ENCODE results near the gene OMP.
A peak's percentile ranks its signal among the peaks of the same experiment; 100 is the strongest.
"Not testable (repeated sequence)": the region's sequence is repeated elsewhere in the genome, so short reads cannot be mapped to it uniquely, and the experiment has no call there.

The OMP gene, protein sequence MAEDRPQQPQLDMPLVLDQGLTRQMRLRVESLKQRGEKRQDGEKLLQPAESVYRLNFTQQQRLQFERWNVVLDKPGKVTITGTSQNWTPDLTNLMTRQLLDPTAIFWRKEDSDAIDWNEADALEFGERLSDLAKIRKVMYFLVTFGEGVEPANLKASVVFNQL

DNA sequence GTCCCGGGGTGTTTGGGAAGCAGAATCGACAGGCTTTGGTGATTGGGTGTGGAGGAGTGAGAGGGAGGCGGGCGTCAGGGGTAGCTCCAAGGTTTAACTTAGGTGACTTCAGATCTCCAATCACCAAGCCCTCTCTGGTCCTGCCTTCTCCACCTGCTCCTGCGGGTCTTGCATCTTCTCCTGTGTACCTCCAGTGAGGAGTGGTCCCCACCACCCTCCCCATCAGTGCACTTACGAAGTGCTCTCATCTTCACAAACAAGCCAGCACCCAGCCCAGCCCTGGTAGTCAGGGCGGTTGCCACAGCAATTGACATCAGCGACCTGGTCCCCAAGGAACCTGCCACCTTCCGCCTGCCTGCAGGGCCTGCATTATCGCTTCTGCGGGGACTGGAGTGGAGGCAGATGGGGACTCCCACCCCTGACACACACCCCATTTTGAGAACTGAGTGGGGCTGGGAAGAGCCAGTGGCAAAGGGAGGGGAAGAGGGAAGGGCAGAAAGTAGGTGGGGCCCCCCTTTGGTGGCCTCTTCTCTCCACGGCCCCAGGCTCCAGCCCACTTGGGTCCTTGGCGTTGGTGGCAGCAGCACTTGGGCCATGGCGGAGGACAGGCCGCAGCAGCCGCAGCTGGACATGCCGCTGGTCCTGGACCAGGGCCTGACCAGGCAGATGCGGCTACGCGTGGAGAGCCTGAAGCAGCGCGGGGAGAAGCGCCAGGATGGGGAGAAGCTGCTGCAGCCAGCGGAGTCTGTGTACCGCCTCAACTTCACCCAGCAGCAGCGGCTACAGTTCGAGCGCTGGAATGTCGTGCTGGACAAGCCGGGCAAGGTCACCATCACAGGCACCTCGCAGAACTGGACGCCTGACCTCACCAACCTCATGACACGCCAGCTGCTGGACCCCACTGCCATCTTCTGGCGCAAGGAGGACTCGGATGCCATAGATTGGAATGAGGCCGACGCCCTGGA lies at the start of gene OMP:
Gene OMP, plus strand, starts transcription at position 595 of the 965 bp plus-strand sequence. Its CDS starts 0 bp downstream, at position 595.
- no peak within 1 kb of the TSS for H3K4me3 ChIP-seq (ENCODE audit: low read depth, low read length)

DNA sequence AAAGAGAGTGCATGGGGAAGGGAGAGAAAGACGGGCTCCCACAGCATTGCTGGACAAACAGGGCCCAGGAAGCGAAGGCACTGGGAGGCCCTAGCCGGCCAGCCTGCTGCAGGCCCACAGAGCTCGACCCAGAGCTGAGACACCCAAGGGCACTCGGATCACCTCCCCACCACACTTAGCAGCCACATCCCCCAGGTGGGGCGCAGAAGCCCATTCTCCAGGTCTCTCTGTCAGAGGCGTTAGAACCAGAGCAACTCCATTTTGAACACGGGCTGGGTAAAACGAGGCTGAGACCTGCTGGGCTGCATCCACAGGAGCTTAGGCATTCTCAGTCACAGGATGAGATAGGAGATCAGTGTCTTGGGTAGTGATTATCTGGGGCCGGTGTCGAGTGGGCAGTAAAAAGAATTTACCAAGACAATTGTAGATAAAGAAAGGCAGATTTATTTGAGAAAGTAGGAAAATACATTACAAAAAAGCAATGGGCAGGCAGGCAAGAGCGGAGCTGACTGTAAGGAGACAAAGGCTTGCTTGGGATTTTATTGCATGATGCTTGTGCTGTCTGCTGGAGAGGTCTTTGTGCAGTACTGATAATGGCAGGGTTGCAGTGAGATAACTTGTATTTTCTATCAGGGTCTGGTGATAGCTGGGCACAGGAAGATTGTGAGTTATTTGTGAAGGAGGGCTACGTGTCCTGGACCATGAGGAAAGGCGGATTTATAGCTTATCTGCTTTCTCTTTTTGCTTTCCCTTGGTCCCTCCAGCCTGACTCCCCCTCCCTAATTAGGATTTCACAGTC lies 49.2 kb upstream of the OMP start:
- no peak overlapping the region for H3K4me3 ChIP-seq (ENCODE audit: low read depth, low read length)

- H3K4me3 ChIP-seq (ENCODE audit: low read depth, low read length) = no peak overlapping the region
Observed at GRCh38 chr11:77054084-77054483, 48.6 kb upstream of the OMP start.

GRCh38 chr11:77055101-77055561 lies 47.5 kb upstream of the OMP start:
- H3K4me3 ChIP-seq (ENCODE audit: low read depth, low read length) = no peak overlapping the region

DNA sequence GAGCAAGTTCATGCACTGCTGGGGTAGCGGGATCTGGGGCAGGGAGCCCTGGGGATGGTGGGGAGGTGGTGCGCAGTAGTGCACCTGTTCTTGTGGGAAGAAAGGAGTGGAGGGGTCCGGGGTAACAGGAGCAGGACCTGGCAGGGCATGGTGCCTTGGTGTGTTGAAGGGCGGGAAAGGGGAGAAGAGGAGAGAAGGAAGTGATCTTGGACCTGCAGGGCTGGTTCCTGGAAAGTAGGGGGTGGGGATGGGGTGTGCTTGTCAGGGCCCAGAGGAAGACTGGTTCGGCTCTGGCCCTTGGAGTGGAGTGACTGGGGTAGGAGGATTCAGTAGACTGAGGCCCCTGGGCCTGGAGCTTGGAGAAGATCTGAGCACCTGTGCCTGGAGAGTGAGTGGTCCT lies 46.7 kb upstream of the OMP start:
- H3K4me3 ChIP-seq (ENCODE audit: low read depth, low read length) = no peak overlapping the region

- H3K4me3 ChIP-seq (ENCODE audit: low read depth, low read length) = no peak overlapping the region
Observed at GRCh38 chr11:77056814-77057402, 45.7 kb upstream of the OMP start.

DNA sequence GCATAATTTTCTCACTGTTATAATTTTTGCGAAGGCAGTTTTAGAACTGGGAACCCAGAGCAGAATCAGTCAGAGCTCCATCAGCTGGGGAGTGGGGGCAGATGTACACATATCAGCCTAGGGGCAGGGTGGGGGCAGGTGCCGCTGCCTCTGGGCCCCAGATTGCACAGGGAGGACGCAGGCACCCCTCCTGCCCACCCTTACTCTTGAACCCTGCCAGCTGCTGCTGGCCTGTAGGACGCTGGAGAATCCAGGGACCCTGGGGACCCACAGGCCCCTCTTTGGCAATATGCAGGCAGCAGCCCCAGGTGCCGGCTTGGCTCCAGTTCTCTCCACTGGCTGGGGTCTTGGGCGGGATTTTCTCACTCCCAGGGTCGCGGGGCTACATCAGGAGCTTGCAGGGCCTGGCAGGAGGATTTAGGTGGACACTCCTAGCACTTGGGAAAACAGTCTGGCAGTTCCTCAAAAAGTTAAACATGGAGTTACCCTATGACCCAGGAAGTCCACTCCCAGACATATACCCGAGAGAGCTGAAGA lies 44.6 kb upstream of the OMP start:
- no peak overlapping the region for H3K4me3 ChIP-seq (ENCODE audit: low read depth, low read length)

DNA sequence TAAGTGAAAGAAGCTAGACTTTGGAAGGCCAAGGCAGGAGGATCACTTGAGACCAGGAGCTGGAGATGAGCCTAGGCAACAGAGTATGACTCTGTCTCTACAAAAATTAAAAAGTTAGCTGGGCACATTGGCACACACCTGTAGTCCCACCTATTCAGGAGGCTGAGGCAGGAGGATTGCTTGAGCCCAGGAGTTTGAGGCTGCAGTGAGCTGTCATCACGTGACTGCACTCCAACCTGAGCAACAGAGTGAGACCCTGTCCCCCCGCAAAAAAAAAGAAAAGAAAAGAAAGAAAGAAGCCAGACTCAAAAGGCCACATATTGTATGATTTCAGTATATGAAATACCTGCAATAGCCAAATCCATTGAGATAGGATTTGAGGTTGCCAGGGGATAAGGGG lies 43.7 kb upstream of the OMP start:
- no peak overlapping the region for H3K4me3 ChIP-seq (ENCODE audit: low read depth, low read length)

DNA sequence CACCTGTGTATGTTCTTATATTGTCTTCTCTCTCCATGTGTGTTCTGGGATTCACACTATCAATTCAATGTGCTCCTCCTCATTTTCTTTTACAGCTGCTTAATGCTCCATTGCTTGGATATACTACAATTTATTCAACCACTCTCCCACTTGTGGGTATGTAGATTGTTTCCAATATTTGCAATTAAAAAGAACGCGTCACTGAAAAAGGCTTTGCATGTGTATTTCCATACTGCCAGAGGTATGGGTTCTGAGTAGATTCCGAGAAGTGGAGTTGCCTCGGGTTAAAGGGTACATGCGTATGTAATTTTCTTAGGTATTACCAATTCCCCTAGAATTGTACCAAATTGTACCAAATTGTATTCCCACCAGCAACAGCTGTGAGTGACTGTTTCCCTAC lies 42.8 kb upstream of the OMP start:
- H3K4me3 ChIP-seq (ENCODE audit: low read depth, low read length) = no peak overlapping the region

DNA sequence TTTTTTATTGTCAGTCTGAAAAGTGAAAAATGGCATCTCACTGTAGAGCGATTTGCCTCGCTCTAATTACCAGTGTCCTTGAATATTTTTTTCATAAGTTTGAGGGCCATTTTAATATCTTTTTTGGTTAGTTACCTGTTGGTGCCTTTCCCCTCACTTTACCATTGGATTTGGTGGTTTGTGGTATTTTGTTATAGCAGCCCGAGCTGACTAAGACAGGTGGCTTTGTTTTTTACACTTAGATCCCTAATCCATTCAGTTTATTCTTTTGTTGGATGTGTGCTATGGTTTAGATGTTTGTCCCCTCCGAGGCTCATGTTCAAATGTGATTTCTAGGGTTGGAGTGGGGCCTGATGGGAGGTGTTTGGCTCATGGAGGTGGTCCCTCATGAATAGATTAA lies 42.4 kb upstream of the OMP start:
- no peak overlapping the region for H3K4me3 ChIP-seq (ENCODE audit: low read depth, low read length)

DNA sequence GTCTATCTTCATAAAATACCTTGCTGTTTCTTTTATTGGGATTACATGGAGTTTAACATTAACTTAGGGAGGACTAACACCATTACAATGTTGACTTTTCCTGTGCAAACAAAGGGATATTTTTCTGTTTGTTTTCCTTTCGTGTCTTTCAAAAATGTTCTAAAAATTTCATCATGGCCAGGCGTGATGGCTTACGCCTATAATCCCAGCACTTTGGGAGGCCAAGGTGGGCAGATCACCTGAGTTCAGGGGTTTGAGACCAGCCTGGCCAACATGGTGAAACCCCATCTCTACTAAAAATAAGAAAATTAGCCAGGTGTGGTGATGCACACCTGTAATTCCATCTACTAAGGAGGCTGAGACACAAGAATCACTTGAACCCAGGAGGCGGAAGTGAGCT lies 41.4 kb upstream of the OMP start:
- H3K4me3 ChIP-seq (ENCODE audit: low read depth, low read length) = not testable (repeated sequence)

GRCh38 chr11:77062924-77063323 lies 39.7 kb upstream of the OMP start:
- H3K4me3 ChIP-seq (ENCODE audit: low read depth, low read length) = no peak overlapping the region

DNA sequence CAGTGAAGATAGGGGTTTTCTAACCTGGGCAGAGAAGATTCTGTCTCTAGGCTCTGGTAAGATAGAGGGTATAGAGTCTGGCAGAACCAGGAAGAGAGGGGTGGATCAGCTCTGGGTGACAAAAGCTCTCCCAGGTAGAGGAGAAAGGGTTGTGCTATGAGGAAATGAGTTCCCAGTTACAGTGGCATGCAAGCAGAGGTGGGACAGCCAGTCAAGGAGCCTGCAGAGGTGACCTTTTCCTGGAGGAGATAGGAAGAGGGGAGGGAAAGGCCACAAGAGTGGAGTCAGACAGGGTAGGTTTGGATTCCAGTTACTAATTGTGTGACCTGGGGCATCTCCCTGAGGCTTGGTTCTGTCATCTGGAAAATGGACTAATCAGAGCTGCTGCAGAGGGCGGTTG lies 39.2 kb upstream of the OMP start:
- no peak overlapping the region for H3K4me3 ChIP-seq (ENCODE audit: low read depth, low read length)

DNA sequence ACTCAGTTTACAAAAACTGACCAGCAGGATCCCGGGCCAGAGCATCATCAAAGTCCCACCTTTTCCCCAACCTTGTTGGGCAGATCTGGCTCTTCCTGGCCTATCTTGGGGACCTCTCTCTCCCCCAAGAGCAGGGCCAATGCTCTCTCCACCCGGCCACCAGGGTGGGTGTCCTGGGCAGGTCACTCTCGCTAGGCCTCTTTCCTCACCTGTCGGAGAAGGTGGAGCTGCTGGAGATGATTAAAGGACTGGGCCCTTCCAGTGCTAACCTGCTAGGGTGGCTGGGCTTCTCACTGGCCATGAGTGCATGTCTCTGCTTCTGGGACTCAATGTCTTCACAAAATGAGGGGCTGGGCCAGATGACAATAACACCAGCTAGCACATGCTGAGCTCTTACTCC lies 38.8 kb upstream of the OMP start:
- H3K4me3 ChIP-seq (ENCODE audit: low read depth, low read length) = no peak overlapping the region

DNA sequence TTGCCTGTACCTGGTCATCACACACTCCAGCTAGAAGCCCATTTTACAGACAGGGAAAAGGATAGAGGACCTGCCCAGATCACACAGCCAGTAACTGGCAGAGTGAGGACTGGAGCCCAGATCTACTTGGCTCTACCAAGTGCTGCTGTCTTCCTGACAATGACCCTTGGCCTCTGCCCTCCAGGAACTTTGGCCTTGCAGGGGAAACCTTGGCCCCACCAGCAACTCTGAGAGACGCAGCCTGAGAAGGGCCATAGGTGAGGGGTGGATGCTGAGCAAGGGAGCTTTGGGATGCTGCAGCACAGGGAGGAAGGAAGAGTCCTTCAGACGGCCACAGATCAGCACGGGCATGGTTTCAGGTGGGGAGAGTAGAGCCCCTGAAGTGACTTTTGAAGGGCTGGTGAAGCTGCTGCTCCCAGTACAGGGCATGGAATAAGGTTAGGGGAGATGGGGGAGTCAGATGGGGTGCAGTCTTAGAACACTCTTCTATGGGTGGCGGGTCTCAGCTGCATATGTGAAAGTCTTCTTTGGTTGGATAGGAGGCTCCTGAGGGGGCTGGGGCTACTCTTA lies 37.9 kb upstream of the OMP start:
- H3K4me3 ChIP-seq (ENCODE audit: low read depth, low read length) = no peak overlapping the region

DNA sequence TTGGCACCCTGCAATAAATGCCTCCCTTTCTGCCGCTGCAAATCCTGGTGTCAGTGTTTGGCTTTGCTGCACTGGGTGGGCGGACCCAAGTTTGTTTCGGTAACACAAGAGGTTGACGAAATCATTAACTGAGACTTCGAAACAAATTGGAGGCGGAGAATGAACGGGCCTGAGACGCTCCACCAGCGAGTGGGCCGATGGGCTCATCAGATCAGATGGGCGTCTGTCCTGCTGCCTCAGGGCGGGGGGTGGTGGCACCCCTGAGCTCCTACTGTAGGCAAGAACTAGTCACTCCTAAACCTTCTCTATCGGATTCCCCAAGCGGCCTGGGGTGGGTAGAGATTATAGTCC lies 36.8 kb upstream of the OMP start:
- peak overlapping the region; percentile 42 for H3K4me3 ChIP-seq (ENCODE audit: low read depth, low read length)

- H3K4me3 ChIP-seq (ENCODE audit: low read depth, low read length) = peak within 1 kb of the TSS; percentile 42
Observed at GRCh38 chr11:77066229-77067042, 36.2 kb upstream of the OMP start, which contains the start of gene CAPN5. TSS of gene CAPN5 (plus strand) at chr11:77066971. CDS start at chr11:77084887, 17,916 bp downstream.

- H3K4me3 ChIP-seq (ENCODE audit: low read depth, low read length) = peak overlapping the region; percentile 40
Observed at GRCh38 chr11:77067861-77068443, 34.7 kb upstream of the OMP start.
